GM12872 (cell line): ENCODE measurements around the gene CRELD2.

Experiments
- TF ChIP-seq, protein P1 (sequence below): IDR thresholded peaks from 3 replicates; pipeline ENCODE4 v1.5.1; 2011; ENCODE audit warnings: low read depth, mild to moderate bottlenecking, low read length, moderate library complexity; ENCODE audit not compliant: insufficient read depth

The CRELD2 gene

DNA sequence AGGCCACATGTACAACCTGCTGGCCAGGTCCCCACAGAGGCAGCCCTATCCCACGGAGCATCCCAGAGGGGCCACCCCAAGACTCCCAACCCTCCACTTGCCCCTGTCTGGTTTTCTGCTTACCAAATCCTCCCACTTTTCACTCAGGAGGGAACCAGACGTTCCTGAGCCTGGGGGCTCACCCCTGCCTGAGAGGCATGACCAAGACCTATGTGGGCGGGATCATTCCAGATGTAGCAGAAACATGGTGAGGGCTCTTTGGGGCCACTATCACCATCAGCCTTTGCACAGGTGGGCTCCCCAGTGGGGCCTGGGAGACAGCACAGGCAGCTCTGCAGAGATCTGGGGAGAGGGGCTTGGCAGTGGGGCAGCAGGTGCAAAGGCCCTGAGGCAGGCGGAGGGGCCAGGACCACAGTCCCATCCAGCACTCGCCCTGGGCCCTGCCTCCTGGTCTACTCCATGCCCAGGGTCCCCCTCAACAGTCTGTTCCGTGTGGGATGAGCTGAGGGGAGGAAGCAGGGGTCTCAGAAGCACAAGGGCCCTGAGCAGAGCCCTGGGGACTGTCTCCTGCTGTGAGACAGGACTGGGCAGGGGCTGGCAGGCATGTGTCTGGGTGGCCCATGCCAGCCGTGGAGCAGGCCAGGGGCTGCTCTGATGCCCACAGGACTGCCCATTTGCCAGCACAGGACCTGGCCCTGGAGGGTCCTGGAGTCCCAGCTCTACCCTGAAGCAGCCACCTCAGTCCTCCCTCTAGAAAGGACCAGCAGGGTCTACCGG, 51.5 kb downstream of the CRELD2 start:
- TF ChIP-seq, protein P1, sequence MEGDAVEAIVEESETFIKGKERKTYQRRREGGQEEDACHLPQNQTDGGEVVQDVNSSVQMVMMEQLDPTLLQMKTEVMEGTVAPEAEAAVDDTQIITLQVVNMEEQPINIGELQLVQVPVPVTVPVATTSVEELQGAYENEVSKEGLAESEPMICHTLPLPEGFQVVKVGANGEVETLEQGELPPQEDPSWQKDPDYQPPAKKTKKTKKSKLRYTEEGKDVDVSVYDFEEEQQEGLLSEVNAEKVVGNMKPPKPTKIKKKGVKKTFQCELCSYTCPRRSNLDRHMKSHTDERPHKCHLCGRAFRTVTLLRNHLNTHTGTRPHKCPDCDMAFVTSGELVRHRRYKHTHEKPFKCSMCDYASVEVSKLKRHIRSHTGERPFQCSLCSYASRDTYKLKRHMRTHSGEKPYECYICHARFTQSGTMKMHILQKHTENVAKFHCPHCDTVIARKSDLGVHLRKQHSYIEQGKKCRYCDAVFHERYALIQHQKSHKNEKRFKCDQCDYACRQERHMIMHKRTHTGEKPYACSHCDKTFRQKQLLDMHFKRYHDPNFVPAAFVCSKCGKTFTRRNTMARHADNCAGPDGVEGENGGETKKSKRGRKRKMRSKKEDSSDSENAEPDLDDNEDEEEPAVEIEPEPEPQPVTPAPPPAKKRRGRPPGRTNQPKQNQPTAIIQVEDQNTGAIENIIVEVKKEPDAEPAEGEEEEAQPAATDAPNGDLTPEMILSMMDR, result no peak

DNA sequence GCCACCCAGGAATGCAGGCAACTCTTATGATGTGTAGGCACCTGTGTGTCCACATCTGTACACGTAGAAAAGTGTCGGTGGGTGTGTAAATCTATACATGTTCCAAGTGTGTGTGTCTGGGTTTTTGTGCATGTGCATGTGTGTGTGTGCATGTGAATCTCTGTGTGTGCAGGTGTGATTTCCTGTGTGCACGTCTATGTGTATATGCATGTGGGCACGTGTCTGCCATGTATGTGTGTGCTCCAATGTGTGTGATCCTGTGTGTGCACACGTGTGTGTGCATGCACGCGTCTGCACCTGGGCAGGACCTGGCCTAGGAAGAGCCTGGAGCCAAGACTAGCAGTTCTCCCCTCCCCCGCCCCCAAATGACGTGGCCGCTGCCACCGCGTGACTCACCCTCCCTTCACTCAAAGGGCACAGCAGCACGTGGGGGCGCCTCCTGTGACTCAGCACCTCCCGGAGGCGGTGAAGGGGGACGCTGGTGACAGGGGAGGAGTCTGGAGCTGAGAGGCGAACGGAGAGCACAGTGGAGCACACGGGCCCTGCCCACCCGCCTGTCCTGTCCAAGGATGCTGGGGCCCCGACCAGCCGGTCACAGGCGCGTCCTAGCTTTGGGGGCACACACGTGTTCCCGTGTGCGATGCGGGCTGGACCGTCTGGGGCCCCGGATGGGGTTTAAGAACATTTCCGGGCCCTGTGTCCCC, 52.2 kb downstream of the CRELD2 start:
- TF ChIP-seq, protein P1, result no peak

DNA sequence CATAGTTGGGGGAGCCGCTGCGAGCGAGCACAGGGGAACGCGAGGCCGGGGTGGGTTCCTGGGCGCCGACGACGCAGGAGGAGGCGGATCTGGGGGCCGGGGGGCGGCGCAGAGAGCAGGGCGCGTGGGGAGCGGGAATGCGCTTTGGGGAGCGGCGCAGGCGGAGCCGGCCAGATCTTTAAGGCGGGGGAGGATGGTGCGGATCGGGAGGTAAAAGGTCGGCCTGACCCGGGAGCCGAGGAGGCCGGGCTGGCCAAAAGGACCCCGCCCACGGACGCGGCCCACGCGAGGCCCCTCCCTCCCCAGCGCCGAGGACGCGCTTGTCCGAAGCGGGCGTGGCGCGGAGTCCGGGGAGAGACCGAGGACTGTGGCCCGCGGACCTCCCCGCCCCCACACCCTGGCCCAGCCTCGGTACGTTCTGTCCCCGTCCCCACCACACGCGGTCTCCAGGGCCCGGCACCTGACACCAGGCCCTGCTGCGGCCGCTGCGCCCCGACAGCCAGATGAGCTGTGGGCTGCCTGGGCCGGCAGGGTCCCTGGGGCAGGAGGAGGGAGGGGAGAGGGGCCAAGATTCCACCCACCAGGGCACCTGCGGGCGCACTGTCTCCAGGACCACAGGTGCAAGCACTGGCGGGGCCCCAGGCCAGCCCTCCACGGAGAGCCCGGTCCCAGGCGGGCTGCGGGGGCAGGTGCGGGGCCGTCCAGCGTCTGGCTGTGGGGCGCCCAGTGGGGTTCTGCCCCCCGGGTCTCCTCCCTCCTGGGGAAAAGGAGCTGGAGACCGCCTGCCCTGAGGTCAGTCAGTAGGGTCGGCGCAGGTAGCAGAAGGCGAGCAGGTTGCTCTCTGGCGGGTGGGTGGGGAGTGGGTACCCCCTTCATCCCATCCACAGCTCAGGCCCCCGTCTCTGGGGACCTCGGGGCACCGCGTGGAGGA, 53.1 kb downstream of the CRELD2 start:
- TF ChIP-seq, protein P1, result no peak

DNA sequence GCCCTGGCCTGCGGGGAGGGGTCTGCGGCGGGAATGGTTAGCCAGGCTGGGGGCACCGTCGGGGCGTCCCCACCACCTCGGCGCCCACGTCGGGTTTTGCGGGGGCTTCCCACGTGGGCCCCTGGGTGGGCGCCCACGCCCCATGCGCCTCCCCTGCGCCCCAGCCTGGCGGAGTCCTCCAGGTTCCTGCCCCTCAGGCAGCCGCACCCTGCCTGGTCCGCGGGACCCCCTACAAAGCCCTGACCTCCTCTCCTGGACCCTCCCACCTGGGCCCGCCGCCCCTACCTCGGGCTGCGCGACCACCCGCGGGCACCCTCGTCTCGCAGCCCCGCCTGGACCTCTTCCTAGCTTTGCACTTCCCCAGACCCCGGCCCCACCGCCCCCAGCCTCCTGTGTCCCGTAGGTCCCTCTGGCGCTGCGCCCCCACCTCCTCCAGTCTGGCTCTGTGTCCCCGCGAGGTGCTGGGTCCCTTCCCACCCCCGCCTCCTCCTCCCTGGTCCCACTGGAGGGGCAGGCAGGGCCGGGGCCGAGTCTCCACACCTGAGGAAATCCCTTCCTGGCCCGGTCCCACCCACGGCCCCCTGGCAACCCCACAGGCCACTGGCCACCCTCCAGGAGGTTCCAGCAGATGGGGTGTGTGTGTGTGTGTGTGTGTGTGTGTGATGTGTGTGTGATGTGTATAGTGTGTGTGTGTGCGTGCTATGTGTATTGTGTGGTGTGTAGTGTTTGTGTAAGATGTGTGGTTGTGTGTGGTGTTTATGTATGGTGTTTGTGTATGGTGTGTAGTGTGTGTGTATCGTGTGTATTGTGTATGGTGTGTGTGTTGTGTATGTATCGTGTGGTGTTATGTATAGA, 54.0 kb downstream of the CRELD2 start:
- TF ChIP-seq, protein P1, result no peak

DNA sequence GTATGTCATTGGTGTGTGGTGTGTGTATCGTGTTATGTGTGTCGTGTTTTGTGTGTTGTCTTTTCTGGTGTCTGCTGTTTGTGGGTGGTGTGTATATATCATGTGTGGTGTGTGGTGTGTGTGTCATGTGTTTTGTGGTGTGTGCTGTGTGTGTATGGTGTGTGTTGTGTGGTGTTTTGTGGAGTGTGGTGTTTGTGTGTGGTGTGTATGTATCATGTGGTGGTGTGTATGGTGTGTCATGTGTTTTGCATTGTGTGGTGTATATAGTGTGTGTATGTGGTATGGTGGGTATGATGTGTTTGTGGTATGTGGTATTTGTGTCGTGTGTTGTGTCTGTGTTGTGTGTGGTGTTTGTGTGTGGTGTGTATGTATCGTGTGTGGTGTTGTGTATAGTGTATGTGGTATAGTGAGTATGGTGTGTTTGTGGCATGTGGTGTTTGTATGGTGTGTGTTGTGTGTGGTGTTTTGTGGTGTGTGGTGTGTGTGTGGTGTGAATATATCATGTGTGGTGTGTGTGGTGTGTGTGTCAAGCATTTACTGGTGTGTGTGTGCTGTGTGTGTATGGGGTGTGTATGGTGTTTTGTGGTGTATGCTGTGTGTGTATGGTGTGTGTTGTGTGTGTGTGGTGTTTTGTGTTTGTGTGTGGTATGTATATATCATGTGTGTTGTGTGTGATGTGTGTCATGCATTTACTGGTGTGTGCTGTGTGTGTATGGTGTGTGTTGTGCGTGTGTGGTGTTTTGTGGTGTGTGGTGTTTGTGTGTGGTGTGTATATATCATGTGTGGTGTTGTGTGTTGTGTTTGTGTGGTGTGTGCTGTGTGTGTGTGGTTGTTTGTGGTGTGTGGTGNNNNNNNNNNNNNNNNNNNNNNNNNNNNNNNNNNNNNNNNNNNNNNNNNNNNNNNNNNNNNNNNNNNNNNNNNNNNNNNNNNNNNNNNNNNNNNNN, 54.9 kb downstream of the CRELD2 start:
- TF ChIP-seq, protein P1, result no peak
